Lower leg skin (tissue), 3 donors: ENCODE results near the gene TNKS1BP1.

Experiments
- POLR2A ChIP-seq, 2 donors: fragments of 450-650 bp; IDR thresholded peaks; one replicate each; pipeline ENCODE4 v1.6.1; 2016 to 2017; ENCODE audit warnings: antibody characterized with exemption in 2 of 2, mild to moderate bottlenecking in 1 of 2, moderate library complexity in 1 of 2
- TF ChIP-seq, protein P1 (sequence below), 3 donors: fragments of 450-650 bp; IDR thresholded peaks; one replicate each; pipeline ENCODE4 v1.5.1; 2016; ENCODE audit warnings: antibody characterized with exemption in 3 of 3, mild to moderate bottlenecking in 3 of 3, moderate library complexity in 2 of 3

DNA sequence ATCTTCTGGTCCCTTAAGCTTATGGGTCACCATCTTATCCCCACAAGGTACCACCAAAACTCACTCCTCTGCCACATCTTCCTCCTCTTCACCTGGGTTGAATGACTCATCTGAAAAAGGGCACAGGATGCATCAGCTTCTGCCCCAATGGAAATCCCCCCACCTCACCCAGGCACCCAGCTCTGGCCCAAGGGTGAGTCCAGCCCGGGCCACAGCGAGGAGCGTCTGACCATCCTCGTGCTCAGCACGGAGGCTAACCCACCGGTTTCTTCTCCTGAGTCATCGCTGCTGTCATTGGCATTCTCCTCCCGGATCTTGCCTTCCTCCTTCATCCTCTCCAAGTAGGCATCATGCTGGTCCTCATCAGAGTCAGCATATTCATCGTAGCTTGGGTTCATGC, 5.3 kb upstream of the TNKS1BP1 start:
- TF ChIP-seq, protein P1, sequence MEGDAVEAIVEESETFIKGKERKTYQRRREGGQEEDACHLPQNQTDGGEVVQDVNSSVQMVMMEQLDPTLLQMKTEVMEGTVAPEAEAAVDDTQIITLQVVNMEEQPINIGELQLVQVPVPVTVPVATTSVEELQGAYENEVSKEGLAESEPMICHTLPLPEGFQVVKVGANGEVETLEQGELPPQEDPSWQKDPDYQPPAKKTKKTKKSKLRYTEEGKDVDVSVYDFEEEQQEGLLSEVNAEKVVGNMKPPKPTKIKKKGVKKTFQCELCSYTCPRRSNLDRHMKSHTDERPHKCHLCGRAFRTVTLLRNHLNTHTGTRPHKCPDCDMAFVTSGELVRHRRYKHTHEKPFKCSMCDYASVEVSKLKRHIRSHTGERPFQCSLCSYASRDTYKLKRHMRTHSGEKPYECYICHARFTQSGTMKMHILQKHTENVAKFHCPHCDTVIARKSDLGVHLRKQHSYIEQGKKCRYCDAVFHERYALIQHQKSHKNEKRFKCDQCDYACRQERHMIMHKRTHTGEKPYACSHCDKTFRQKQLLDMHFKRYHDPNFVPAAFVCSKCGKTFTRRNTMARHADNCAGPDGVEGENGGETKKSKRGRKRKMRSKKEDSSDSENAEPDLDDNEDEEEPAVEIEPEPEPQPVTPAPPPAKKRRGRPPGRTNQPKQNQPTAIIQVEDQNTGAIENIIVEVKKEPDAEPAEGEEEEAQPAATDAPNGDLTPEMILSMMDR (IDR thresholded peaks at IDR 0.05) = no peak
- no peak for TF ChIP-seq POLR2A (IDR thresholded peaks at IDR 0.05)
